ENCODE data around the gene HAPLN2.
"Not testable (repeated sequence)": the region's sequence is repeated elsewhere in the genome, so short reads cannot be mapped to it uniquely, and the experiment has no call there.

Gene HAPLN2

GRCh38 chr1:156618853-156619581, at the start of gene HAPLN2:
TSS of gene HAPLN2 (plus strand) at chr1:156619415. CDS start at chr1:156623491, 4,076 bp downstream.
- DNase-seq: peak; percentile 70

- DNase-seq: no peak
These were observed 47.9 kb upstream of the HAPLN2 start for GRCh38 chr1:156571261-156571852.

- DNase-seq: peak; percentile 68
These were observed 47.1 kb upstream of the HAPLN2 start, which contains the start of gene IQGAP3 for GRCh38 chr1:156571919-156572662. TSS of gene IQGAP3 (minus strand) at chr1:156572565. CDS start at chr1:156572529, 36 bp downstream.

GRCh38 chr1:156572663-156573018, 46.6 kb upstream of the HAPLN2 start:
- no peak for DNase-seq

- no peak for DNase-seq
These were observed 45.1 kb upstream of the HAPLN2 start for GRCh38 chr1:156574039-156574633.

GRCh38 chr1:156577550-156577949, 41.7 kb upstream of the HAPLN2 start:
- DNase-seq: no peak

- no peak for DNase-seq
These were observed 41.2 kb upstream of the HAPLN2 start for GRCh38 chr1:156578055-156578454.

GRCh38 chr1:156579472-156579871, 39.7 kb upstream of the HAPLN2 start, which contains the start of gene TTC24:
TSS of gene TTC24 (plus strand) at chr1:156579723. CDS start at chr1:156581365, 1,642 bp downstream.
- DNase-seq: no peak

GRCh38 chr1:156581661-156582387, 37.4 kb upstream of the HAPLN2 start:
- no peak for DNase-seq

GRCh38 chr1:156582388-156583017, 36.7 kb upstream of the HAPLN2 start:
- DNase-seq: no peak

- DNase-seq: peak; percentile 78
These were observed 35.2 kb upstream of the HAPLN2 start for GRCh38 chr1:156583821-156584622.

- DNase-seq: no peak
These were observed 34.4 kb upstream of the HAPLN2 start for GRCh38 chr1:156584813-156585212.

GRCh38 chr1:156586323-156586722, 32.9 kb upstream of the HAPLN2 start:
- DNase-seq: no peak

- DNase-seq: no peak
These were observed 32.2 kb upstream of the HAPLN2 start for GRCh38 chr1:156586892-156587477.

GRCh38 chr1:156587927-156588326, 31.3 kb upstream of the HAPLN2 start:
- DNase-seq: not testable (repeated sequence)

GRCh38 chr1:156589546-156589945, 29.7 kb upstream of the HAPLN2 start:
- no peak for DNase-seq

- no peak for DNase-seq
These were observed 28.7 kb upstream of the HAPLN2 start for GRCh38 chr1:156590326-156591180.

- no peak for DNase-seq
These were observed 28.1 kb upstream of the HAPLN2 start for GRCh38 chr1:156591181-156591431.

- DNase-seq: peak; percentile 73
These were observed 27.6 kb upstream of the HAPLN2 start, which contains the start of gene NAXE for GRCh38 chr1:156591432-156592157. TSS of gene NAXE (plus strand) at chr1:156591776. CDS start at chr1:156591805, 29 bp downstream.

Measured in midbrain (tissue), 1 donor.